ENCODE data around the gene PAPSS1. TPM values are rescaled to one million over a fixed set of nuclear protein-coding genes. Genes with fewer than 3 reads are reported as not detected.

Gene PAPSS1
- total RNA-seq, 1 experiment from 2014 or later, result 59.0 TPM

DNA sequence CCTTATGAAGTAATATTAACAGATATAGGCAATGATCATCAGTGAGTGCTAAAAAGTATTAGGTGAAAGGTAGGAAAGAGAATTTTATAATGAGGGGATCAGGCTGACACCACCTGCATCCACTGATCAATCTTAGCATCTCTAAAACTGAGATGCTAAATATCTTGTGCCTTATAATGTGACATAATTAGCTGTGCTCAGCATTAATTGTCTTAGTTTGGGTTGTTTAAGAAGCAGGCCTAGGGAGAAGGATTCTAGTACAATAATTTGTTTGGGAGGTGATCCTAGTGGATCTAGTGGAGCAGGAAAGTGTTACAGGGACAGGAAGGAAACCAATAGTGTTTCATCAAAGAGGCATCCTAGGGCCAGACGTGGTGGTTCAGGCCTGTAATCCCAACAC is 22.2 kb upstream of the PAPSS1 start:
- Histone ChIP-seq H3K9me2 (ENCODE audit: insufficient read depth) (no peaks in the 10 kb centered on the region), H3K4me3 (replicated peaks in 1 of 2; ENCODE audit: low read depth in 1 of 2, low read length in 2 of 2) (no peak overlapping the region), H4K20me1 (ENCODE audit: insufficient read depth) (no peaks in the 10 kb centered on the region), H3K9ac (ENCODE audit: low read length) (no peak overlapping the region), H3K36me3 (ENCODE audit: control insufficient read depth in 1 of 2, insufficient read depth in 2 of 2, low read length in 2 of 2) (no peaks in the 10 kb centered on the region), H2AFZ (ENCODE audit: low read depth, low read length, poor library complexity, severe bottlenecking) (no peak overlapping the region), H3K4me1 (ENCODE audit: control insufficient read depth in 1 of 2, insufficient read depth in 2 of 2, low read length in 2 of 2) (no peaks in the 10 kb centered on the region), H3K9me3 (ENCODE audit: control insufficient read depth in 1 of 2, insufficient read depth in 1 of 2, low read depth in 1 of 2, low read length in 2 of 2) (no peaks in the 10 kb centered on the region), H3K4me2 (ENCODE audit: low read length) (no peak overlapping the region), H3K27ac (ENCODE audit: low read depth, low read length) (no peak overlapping the region), H3K27me3 (ENCODE audit: insufficient read depth, low read length) (no peaks in the 10 kb centered on the region), H3K79me2 (ENCODE audit: insufficient read depth, low read length) (no peaks in the 10 kb centered on the region)
- ChIA-PET POLR2A (no interaction called here), CTCF (no interaction called here), RAD21 (ENCODE audit: low non-redundant PET in 1 of 2, low total read pairs in 2 of 2, uncharacterized antibody in 2 of 2, unreplicated experiment in 2 of 2) (no interaction called here)
- intact Hi-C loops (cut with micrococcal nuclease), result no loop called here
- BruUV-seq (replicated peaks), result no TSS peak
- ATAC-seq (no peak), DNase-seq (ENCODE audit: low read depth, low spot score) (no peak)
- TF ChIP-seq CEBPB (IDR thresholded peaks at IDR 0.05; ENCODE audit: low read depth), result no peak
- TF ChIP-seq, protein P1, sequence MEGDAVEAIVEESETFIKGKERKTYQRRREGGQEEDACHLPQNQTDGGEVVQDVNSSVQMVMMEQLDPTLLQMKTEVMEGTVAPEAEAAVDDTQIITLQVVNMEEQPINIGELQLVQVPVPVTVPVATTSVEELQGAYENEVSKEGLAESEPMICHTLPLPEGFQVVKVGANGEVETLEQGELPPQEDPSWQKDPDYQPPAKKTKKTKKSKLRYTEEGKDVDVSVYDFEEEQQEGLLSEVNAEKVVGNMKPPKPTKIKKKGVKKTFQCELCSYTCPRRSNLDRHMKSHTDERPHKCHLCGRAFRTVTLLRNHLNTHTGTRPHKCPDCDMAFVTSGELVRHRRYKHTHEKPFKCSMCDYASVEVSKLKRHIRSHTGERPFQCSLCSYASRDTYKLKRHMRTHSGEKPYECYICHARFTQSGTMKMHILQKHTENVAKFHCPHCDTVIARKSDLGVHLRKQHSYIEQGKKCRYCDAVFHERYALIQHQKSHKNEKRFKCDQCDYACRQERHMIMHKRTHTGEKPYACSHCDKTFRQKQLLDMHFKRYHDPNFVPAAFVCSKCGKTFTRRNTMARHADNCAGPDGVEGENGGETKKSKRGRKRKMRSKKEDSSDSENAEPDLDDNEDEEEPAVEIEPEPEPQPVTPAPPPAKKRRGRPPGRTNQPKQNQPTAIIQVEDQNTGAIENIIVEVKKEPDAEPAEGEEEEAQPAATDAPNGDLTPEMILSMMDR (IDR thresholded peaks at IDR 0.05 in 2 of 3, conservative IDR thresholded peaks at IDR 0.05 in 1 of 3; ENCODE audit: borderline replicate concordance in 1 of 3, insufficient read depth in 1 of 3, low read depth in 2 of 3, low read length in 2 of 3), result no peak
- TF ChIP-seq, protein P2, sequence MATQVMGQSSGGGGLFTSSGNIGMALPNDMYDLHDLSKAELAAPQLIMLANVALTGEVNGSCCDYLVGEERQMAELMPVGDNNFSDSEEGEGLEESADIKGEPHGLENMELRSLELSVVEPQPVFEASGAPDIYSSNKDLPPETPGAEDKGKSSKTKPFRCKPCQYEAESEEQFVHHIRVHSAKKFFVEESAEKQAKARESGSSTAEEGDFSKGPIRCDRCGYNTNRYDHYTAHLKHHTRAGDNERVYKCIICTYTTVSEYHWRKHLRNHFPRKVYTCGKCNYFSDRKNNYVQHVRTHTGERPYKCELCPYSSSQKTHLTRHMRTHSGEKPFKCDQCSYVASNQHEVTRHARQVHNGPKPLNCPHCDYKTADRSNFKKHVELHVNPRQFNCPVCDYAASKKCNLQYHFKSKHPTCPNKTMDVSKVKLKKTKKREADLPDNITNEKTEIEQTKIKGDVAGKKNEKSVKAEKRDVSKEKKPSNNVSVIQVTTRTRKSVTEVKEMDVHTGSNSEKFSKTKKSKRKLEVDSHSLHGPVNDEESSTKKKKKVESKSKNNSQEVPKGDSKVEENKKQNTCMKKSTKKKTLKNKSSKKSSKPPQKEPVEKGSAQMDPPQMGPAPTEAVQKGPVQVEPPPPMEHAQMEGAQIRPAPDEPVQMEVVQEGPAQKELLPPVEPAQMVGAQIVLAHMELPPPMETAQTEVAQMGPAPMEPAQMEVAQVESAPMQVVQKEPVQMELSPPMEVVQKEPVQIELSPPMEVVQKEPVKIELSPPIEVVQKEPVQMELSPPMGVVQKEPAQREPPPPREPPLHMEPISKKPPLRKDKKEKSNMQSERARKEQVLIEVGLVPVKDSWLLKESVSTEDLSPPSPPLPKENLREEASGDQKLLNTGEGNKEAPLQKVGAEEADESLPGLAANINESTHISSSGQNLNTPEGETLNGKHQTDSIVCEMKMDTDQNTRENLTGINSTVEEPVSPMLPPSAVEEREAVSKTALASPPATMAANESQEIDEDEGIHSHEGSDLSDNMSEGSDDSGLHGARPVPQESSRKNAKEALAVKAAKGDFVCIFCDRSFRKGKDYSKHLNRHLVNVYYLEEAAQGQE (IDR thresholded peaks at IDR 0.05; ENCODE audit: low read depth), result no peak

Measured in HCT116 (cell line).